ENCODE data around the gene KATNAL2.

KATNAL2 gene

DNA sequence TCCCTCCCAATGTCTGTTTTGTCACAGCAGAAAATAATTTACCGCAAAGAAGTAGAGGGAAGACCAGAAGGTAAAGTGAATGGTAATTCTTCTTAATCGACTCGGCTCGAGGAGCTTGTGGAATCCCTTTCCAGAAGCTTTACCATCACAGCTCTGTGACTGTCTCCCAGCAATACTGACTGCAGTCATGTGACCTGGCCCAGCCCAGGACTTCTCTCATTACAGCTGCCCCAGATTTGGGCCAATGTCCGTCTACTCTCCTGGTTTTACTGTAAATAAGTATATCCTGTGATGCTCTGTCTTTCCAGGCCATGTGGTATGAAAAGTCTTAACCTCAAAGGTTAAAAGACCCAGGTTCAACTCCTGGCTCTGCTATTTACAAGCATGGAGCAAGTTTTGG lies 137.0 kb downstream of the KATNAL2 start:
- no peak overlapping the region for H3K4me3 ChIP-seq (replicated peaks; ENCODE audit: low read depth, low read length)
- TF ChIP-seq CTCF (IDR thresholded peaks at IDR 0.05; ENCODE audit: low read length, missing control alignments): no peak
- DNase-seq (ENCODE audit: low read depth): no peak

- no peak for TF ChIP-seq CTCF (IDR thresholded peaks at IDR 0.05; ENCODE audit: low read length, missing control alignments)
- no peak overlapping the region for H3K4me3 ChIP-seq (replicated peaks; ENCODE audit: low read depth, low read length)
- DNase-seq (ENCODE audit: low read depth): no peak
Measured at GRCh38 chr18:47062471-47062870, 145.1 kb downstream of the KATNAL2 start.

DNA sequence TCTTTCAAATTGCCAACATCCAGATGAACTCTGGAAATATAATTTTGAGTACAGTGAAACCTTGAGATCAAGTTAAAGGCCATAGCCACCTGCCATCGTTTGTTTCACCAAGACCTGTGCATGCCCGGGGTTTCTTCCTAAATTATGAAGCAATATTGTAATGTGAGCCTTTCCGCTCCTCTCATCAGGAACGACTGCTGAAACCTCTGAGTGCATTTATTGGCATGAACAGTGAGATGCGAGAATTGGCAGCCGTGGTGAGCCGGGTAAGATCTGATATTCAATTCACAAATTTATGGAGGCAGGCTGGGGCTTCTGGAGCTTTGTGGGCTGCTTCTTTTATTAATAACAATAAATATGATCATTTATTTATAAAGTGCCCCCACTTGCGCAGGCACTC lies 145.7 kb downstream of the KATNAL2 start:
- no peak for TF ChIP-seq CTCF (IDR thresholded peaks at IDR 0.05; ENCODE audit: low read length, missing control alignments)
- no peak for DNase-seq (ENCODE audit: low read depth)
- no peak overlapping the region for H3K4me3 ChIP-seq (replicated peaks; ENCODE audit: low read depth, low read length)

DNA sequence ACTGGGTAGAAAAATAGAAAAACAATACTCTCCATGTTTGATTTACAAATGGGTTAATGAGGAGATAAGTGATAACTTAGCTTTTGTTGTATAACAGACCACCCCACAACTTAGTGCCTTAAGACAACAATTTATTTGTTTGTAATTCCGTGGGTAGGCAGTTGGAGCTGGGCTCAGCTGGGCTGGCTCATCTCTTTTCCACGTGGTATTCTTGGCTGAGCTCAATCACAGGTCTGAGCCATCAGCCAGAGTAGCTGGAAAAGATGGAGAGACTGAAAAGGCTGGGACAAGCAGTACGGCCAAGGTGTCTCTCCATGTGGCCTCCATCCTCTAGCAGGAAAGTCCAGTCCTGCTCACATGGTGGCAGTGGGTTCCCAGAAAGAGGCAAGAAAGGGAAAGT lies 150.2 kb downstream of the KATNAL2 start:
- no peak for DNase-seq (ENCODE audit: low read depth)
- TF ChIP-seq CTCF (IDR thresholded peaks at IDR 0.05; ENCODE audit: low read length, missing control alignments): no peak
- no peak overlapping the region for H3K4me3 ChIP-seq (replicated peaks; ENCODE audit: low read depth, low read length)

- no peak overlapping the region for H3K4me3 ChIP-seq (replicated peaks; ENCODE audit: low read depth, low read length)
- no peak for TF ChIP-seq CTCF (IDR thresholded peaks at IDR 0.05; ENCODE audit: low read length, missing control alignments)
- DNase-seq (ENCODE audit: low read depth): no peak
Measured at GRCh38 chr18:47075098-47075883, 157.9 kb downstream of the KATNAL2 start.

DNA sequence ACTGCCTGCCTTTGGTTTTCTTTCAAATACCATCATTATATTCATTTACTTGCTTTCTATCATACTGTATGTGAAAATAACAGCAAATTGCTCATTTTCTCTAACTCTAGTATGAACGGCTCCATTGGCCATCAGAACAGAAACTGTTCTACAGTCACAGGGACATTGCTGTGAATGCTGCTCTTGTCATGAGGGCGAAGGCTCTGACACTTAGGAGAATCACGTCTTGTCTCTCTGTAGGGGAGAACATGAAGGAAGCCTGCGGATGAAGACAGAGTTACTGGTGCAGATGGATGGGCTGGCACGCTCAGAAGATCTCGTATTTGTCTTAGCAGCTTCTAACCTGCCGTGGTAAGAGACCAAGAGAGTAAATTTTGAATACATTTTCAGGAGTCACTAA lies 159.7 kb downstream of the KATNAL2 start:
- no peak for DNase-seq (ENCODE audit: low read depth)
- H3K4me3 ChIP-seq (replicated peaks; ENCODE audit: low read depth, low read length): no peak overlapping the region
- TF ChIP-seq CTCF (IDR thresholded peaks at IDR 0.05; ENCODE audit: low read length, missing control alignments): no peak

GRCh38 chr18:47080872-47081271 lies 163.5 kb downstream of the KATNAL2 start:
- no peak overlapping the region for H3K4me3 ChIP-seq (replicated peaks; ENCODE audit: low read depth, low read length)
- TF ChIP-seq CTCF (IDR thresholded peaks at IDR 0.05; ENCODE audit: low read length, missing control alignments): no peak

More at GRCh38 chr18:47080872-47081271, 163.5 kb downstream of the KATNAL2 start:
- DNase-seq (ENCODE audit: low read depth): no peak

Measured in fibroblast of pulmonary artery (primary cell).